ENCODE measurements around the gene C17orf114.

C17orf114 gene

GRCh38 chr17:4786106-4786511 is 16.0 kb downstream of the C17orf114 start, which contains the start of gene VMO1:
VMO1 (minus strand) TSS chr17:4786364; CDS start chr17:4786352, 12 bp downstream.
- DNase-seq (ENCODE audit: low spot score): no peak
- POLR2A ChIA-PET (ENCODE audit: low non-redundant PET): no interaction called here
- H3K27ac ChIP-seq: peak within 1 kb of the TSS; percentile 28
- no peak for TF ChIP-seq CTCF (conservative IDR thresholded peaks at IDR 0.05; ENCODE audit: low read depth)
- CTCF ChIA-PET: interaction anchor here (0.7 to 1.0 kb wide), 3 partner anchors 54 to 117 kb away, joined by 3 to 5 read pairs (median 4); partner anchors contain the start of genes CHRNE and MED11

DNA sequence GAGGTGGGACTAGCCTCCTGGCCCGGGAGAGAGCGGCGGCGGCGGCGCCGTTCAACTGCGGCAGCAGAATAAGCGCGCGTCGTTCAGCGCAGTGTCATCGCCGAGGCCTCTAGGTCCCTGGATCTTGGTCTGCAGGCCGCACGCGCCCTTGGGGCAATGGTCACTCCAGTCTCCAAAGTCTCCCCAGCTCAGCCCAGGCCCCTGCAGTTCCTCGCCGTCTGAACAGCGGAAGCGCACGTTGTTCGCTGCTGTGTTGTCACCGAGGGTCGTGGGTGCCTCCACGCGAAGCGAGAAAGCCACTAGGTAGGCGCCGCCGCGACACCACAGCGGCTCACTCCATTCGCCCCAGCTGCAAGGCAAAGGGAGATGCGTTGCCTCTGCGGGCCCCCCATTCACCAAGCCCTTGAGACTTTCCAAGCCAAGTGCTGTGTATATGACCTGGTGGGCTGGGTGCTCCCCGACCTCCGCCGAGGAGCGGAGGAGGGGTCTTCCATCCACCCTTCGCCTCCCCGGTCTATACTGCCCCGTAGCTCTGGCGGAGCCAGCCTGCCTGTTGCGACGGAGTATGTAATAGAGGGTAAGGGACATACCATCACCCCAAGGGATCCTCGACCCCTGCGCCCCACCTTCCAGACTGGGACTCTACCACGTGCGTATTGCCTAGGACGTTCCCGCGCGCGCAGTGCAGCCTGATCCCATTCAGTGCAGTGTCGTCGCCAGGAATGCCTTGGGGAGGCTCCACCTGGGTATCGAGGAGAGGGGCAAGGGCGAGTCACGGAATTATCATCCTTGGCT is 16.6 kb downstream of the C17orf114 start:
- no peak for TF ChIP-seq CTCF (conservative IDR thresholded peaks at IDR 0.05; ENCODE audit: low read depth)
- ChIA-PET POLR2A (ENCODE audit: low non-redundant PET) (no interaction called here), CTCF (interaction anchor here (0.7 kb wide), 1 partner anchor 30 kb away, joined by 4 read pairs; no protein-coding TSS in a partner anchor)
- no peak overlapping the region for H3K27ac ChIP-seq
- no peak for DNase-seq (ENCODE audit: low spot score)

DNA sequence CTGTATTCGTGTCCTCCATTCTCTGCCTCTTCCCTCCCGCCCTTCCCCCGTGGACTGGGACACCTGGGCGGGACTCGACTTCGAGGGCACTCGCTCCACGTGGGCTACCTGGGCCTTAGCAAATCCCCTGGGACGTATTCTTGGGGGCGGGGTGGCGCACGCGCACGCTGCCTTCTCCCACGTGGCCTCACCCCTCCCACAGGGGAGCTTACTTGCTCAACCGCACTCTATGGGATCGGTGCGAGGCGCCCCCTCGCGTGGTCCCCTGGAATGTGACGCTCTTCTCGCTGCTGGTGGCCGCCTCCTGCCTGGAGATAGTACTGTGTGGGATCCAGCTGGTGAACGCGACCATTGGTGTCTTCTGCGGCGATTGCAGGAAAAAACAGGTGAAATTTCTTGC is 19.5 kb downstream of the C17orf114 start:
- ChIA-PET CTCF (interaction anchor here (0.5 to 0.8 kb wide), 2 partner anchors 25 to 279 kb away, joined by 5 read pairs; no protein-coding TSS in a partner anchor), POLR2A (ENCODE audit: low non-redundant PET) (no interaction called here)
- TF ChIP-seq CTCF (conservative IDR thresholded peaks at IDR 0.05; ENCODE audit: low read depth): no peak
- no peak overlapping the region for H3K27ac ChIP-seq
- DNase-seq (ENCODE audit: low spot score): no peak

GRCh38 chr17:4780325-4780955 is 21.7 kb downstream of the C17orf114 start:
- no peak for TF ChIP-seq CTCF (conservative IDR thresholded peaks at IDR 0.05; ENCODE audit: low read depth)
- POLR2A ChIA-PET (ENCODE audit: low non-redundant PET): interaction anchor here (0.6 kb wide), 1 partner anchor 104 kb away, joined by 3 read pairs; no protein-coding TSS in a partner anchor
- H3K27ac ChIP-seq: no peak overlapping the region
- CTCF ChIA-PET: interaction anchor here (2.2 kb wide), 1 partner anchor 122 kb away, joined by 9 read pairs; the partner anchor contains the start of gene CHRNE
- DNase-seq (ENCODE audit: low spot score): no peak

GRCh38 chr17:4777969-4778760 is 24.0 kb downstream of the C17orf114 start:
- CTCF ChIA-PET: interaction anchor here (1.3 kb wide), 1 partner anchor 12 kb away, joined by 5 read pairs; no protein-coding TSS in a partner anchor
- no peak overlapping the region for H3K27ac ChIP-seq
- TF ChIP-seq CTCF (conservative IDR thresholded peaks at IDR 0.05; ENCODE audit: low read depth): no peak
- POLR2A ChIA-PET (ENCODE audit: low non-redundant PET): no interaction called here
- DNase-seq (ENCODE audit: low spot score): no peak

DNA sequence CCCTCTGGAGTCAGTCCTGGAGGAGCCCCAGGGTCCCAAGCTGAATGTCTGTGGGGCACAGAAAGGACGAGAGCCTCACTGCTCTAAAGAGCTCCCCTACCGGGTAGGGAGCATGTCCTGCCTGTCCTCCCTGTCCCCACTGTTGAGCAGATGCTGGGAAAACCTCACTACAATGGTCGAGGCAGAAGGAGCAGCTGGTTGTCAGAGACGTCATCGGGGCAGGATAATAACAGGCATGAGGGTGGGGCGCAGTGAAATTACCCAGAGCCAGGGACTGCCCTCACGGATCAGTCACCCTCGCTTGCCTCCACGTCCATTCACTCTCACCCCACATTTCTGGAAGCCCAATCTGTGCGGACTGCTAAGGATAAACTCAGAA is 29.9 kb downstream of the C17orf114 start:
- TF ChIP-seq CTCF (conservative IDR thresholded peaks at IDR 0.05; ENCODE audit: low read depth): no peak
- no peak for DNase-seq (ENCODE audit: low spot score)
- no peak overlapping the region for H3K27ac ChIP-seq
- ChIA-PET CTCF (interaction anchor here (0.6 to 0.8 kb wide), 3 partner anchors 17 to 206 kb away, joined by 3 to 4 read pairs (median 3); partner anchors contain the start of gene CHRNE), POLR2A (ENCODE audit: low non-redundant PET) (no interaction called here)
